ENCODE measurements around the gene PARD6G. TPM values are rescaled to one million over a fixed set of nuclear protein-coding genes. Genes with fewer than 3 reads are reported as not detected.

PARD6G gene
- total and polyA plus RNA-seq, 2 experiments from 2014 or later: 6.9 to 18.5 TPM

DNA sequence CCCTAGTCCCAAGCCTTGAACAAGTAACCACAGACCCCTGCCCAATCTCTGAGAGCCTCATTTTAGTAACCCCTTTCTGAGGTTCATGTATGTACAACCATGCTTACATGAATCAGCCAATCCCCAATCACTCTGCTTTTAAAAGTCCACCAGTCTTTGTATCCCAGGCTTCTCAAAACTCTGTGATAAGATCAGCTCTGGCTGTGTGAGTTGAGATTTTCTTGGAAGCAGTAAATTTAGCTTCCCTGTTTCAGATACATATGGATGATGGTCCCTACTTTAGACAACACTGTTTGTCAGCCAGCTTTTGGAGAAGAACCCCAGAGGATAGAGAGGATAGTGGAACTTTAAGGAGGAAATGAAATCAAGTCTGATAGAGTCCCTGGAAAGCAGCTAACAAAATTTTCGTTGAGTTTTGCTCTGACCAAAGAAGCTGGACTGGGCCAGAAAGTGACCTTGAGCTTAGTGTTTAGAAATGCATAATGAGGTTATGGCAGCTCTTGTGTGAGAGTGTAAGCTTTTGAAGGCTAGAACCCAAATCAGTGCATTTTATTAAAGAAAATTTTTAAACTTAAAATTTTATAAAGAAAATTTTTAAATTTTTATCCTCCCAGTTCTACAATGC lies 134.6 kb downstream of the PARD6G start (continued):
- TF ChIP-seq, protein P1, sequence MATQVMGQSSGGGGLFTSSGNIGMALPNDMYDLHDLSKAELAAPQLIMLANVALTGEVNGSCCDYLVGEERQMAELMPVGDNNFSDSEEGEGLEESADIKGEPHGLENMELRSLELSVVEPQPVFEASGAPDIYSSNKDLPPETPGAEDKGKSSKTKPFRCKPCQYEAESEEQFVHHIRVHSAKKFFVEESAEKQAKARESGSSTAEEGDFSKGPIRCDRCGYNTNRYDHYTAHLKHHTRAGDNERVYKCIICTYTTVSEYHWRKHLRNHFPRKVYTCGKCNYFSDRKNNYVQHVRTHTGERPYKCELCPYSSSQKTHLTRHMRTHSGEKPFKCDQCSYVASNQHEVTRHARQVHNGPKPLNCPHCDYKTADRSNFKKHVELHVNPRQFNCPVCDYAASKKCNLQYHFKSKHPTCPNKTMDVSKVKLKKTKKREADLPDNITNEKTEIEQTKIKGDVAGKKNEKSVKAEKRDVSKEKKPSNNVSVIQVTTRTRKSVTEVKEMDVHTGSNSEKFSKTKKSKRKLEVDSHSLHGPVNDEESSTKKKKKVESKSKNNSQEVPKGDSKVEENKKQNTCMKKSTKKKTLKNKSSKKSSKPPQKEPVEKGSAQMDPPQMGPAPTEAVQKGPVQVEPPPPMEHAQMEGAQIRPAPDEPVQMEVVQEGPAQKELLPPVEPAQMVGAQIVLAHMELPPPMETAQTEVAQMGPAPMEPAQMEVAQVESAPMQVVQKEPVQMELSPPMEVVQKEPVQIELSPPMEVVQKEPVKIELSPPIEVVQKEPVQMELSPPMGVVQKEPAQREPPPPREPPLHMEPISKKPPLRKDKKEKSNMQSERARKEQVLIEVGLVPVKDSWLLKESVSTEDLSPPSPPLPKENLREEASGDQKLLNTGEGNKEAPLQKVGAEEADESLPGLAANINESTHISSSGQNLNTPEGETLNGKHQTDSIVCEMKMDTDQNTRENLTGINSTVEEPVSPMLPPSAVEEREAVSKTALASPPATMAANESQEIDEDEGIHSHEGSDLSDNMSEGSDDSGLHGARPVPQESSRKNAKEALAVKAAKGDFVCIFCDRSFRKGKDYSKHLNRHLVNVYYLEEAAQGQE (IDR thresholded peaks at IDR 0.05; ENCODE audit: unreplicated experiment): no peak
- TF ChIP-seq EZH2 (IDR thresholded peaks at IDR 0.05; ENCODE audit: low read depth, unreplicated experiment): no peak
- TF ChIP-seq NANOG (IDR thresholded peaks at IDR 0.05; ENCODE audit: borderline replicate concordance): no peak
- no peak for TF ChIP-seq CREB1 (CRISPR knock-in tag; IDR thresholded peaks at IDR 0.05; ENCODE audit: low read depth)

DNA sequence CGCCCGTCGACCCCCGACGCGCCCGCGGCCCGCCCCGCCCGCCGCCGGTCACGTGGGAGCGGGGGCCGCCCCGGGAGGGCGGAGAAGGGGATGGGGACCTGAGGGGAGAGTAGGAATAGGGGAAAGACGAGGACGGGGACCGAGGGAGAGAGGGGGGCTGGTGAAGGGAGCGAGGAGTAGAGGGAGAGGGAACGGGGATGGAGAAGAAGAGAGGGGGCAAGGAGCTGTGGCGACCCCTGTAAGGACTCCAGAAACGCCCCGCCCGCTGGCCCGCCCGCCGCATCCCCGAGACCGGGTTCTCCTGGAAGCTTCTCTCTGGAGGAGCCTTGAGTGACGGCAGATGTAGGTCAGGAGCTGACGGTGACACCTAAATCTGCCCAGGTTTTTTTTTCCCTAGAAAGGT lies 137.6 kb downstream of the PARD6G start:
- peak; percentile 38 for ATAC-seq
- peaks cover 11% of the 10 kb centered on the region for H3K27me3 Mint-ChIP-seq (ENCODE audit: insufficient read depth, low read depth, poor library complexity)
- no peaks in the 10 kb centered on the region; the same call in 1 of the 2 replicates for H3K36me3 ChIP-seq (ENCODE audit: insufficient read depth)
- H3K4me3 Mint-ChIP-seq: peak overlapping the region; percentile 88
- peak overlapping the region; percentile 90 for H3K4me3 ChIP-seq
- no peaks in the 10 kb centered on the region for H3K27me3 ChIP-seq (ENCODE audit: insufficient read depth)
- H3K27ac Mint-ChIP-seq: peak overlapping the region; percentile 86
- peaks cover 40% of the 10 kb centered on the region for H3K4me1 ChIP-seq (ENCODE audit: insufficient read depth)
- no peak overlapping the region for H2AFZ ChIP-seq
- TF ChIP-seq, protein P2, sequence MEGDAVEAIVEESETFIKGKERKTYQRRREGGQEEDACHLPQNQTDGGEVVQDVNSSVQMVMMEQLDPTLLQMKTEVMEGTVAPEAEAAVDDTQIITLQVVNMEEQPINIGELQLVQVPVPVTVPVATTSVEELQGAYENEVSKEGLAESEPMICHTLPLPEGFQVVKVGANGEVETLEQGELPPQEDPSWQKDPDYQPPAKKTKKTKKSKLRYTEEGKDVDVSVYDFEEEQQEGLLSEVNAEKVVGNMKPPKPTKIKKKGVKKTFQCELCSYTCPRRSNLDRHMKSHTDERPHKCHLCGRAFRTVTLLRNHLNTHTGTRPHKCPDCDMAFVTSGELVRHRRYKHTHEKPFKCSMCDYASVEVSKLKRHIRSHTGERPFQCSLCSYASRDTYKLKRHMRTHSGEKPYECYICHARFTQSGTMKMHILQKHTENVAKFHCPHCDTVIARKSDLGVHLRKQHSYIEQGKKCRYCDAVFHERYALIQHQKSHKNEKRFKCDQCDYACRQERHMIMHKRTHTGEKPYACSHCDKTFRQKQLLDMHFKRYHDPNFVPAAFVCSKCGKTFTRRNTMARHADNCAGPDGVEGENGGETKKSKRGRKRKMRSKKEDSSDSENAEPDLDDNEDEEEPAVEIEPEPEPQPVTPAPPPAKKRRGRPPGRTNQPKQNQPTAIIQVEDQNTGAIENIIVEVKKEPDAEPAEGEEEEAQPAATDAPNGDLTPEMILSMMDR (conservative IDR thresholded peaks at IDR 0.05; ENCODE audit: low read depth in 2 of 2): no peak
- TF ChIP-seq EZH2 (IDR thresholded peaks at IDR 0.05; ENCODE audit: low read depth, unreplicated experiment) (no peak), CREB1 (CRISPR knock-in tag; IDR thresholded peaks at IDR 0.05; ENCODE audit: low read depth) (0 out of 2 replicates have a peak, but pooled peaks have one; percentile 36), ZNF114 (CRISPR knock-in tag; IDR thresholded peaks at IDR 0.05) (no peak), POLR2AphosphoS5 (IDR thresholded peaks at IDR 0.05; ENCODE audit: low read depth) (no peak)
- TF ChIP-seq, protein P1 (IDR thresholded peaks at IDR 0.05; ENCODE audit: unreplicated experiment): no peak
- TF ChIP-seq, protein P3, sequence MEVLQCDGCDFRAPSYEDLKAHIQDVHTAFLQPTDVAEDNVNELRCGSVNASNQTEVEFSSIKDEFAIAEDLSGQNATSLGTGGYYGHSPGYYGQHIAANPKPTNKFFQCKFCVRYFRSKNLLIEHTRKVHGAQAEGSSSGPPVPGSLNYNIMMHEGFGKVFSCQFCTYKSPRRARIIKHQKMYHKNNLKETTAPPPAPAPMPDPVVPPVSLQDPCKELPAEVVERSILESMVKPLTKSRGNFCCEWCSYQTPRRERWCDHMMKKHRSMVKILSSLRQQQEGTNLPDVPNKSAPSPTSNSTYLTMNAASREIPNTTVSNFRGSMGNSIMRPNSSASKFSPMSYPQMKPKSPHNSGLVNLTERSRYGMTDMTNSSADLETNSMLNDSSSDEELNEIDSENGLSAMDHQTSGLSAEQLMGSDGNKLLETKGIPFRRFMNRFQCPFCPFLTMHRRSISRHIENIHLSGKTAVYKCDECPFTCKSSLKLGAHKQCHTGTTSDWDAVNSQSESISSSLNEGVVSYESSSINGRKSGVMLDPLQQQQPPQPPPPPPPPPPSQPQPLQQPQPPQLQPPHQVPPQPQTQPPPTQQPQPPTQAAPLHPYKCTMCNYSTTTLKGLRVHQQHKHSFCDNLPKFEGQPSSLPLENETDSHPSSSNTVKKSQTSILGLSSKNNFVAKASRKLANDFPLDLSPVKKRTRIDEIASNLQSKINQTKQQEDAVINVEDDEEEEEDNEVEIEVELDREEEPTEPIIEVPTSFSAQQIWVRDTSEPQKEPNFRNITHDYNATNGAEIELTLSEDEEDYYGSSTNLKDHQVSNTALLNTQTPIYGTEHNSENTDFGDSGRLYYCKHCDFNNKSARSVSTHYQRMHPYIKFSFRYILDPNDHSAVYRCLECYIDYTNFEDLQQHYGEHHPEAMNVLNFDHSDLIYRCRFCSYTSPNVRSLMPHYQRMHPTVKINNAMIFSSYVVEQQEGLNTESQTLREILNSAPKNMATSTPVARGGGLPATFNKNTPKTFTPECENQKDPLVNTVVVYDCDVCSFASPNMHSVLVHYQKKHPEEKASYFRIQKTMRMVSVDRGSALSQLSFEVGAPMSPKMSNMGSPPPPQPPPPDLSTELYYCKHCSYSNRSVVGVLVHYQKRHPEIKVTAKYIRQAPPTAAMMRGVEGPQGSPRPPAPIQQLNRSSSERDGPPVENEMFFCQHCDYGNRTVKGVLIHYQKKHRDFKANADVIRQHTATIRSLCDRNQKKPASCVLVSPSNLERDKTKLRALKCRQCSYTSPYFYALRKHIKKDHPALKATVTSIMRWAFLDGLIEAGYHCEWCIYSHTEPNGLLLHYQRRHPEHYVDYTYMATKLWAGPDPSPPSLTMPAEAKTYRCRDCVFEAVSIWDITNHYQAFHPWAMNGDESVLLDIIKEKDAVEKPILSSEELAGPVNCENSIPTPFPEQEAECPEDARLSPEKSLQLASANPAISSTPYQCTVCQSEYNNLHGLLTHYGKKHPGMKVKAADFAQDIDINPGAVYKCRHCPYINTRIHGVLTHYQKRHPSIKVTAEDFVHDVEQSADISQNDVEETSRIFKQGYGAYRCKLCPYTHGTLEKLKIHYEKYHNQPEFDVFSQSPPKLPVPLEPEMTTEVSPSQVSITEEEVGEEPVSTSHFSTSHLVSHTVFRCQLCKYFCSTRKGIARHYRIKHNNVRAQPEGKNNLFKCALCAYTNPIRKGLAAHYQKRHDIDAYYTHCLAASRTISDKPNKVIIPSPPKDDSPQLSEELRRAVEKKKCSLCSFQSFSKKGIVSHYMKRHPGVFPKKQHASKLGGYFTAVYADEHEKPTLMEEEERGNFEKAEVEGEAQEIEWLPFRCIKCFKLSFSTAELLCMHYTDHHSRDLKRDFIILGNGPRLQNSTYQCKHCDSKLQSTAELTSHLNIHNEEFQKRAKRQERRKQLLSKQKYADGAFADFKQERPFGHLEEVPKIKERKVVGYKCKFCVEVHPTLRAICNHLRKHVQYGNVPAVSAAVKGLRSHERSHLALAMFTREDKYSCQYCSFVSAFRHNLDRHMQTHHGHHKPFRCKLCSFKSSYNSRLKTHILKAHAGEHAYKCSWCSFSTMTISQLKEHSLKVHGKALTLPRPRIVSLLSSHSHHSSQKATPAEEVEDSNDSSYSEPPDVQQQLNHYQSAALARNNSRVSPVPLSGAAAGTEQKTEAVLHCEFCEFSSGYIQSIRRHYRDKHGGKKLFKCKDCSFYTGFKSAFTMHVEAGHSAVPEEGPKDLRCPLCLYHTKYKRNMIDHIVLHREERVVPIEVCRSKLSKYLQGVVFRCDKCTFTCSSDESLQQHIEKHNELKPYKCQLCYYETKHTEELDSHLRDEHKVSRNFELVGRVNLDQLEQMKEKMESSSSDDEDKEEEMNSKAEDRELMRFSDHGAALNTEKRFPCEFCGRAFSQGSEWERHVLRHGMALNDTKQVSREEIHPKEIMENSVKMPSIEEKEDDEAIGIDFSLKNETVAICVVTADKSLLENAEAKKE (CRISPR knock-in tag; IDR thresholded peaks at IDR 0.05): no peak
- no peaks in the 10 kb centered on the region for H3F3A ChIP-seq (replicated peaks; ENCODE audit: low read depth)
- H3K9me2 ChIP-seq (ENCODE audit: insufficient read depth): no peaks in the 10 kb centered on the region
- peak overlapping the region; percentile 97 for H3K4me2 ChIP-seq
- DNase-seq (ENCODE audit: low spot score): peak; percentile 65
- peaks cover 63% of the 10 kb centered on the region for H3K4me1 Mint-ChIP-seq
- H3K27ac ChIP-seq (ENCODE audit: low read depth): no peak overlapping the region
- peaks cover 2% of the 10 kb centered on the region; the same call in 1 of the 3 replicates for H3K9me3 Mint-ChIP-seq
- peaks cover 15% of the 10 kb centered on the region for H3K36me3 Mint-ChIP-seq (ENCODE audit: low read depth)
- peaks cover 51% of the 10 kb centered on the region for H3K79me2 ChIP-seq (replicated peaks; ENCODE audit: insufficient read depth)
- peaks cover 38% of the 10 kb centered on the region for H4K20me1 ChIP-seq (replicated peaks; ENCODE audit: insufficient read depth)
